ENCODE measurements around the gene DOLPP1. TPM values are rescaled to one million over a fixed set of nuclear protein-coding genes. Genes with fewer than 3 reads are reported as not detected.

Gene DOLPP1
- total RNA-seq, 4 donors from 2014 or later, result 1.0 to 10.2 (median 9.7) TPM; not detected in 1

GRCh38 chr9:129108805-129109536 is 28.1 kb downstream of the DOLPP1 start:
- intact Hi-C loops (cut with DNase I; ENCODE audit: low total_unique reads), result no loop called here
- TF ChIP-seq POLR2A (IDR thresholded peaks at IDR 0.05), result no peak
- TF ChIP-seq CTCF (IDR thresholded peaks at IDR 0.05), result no peak
- Histone ChIP-seq H3K4me1 (no peaks in the 10 kb centered on the region), H3K27me3 (no peaks in the 10 kb centered on the region), H3K9me3 (no peaks in the 10 kb centered on the region), H3K27ac (peak overlapping the region in 1 of 2 donors; percentile 96), H3K4me3 (no peak overlapping the region), H3K36me3 (no peaks in the 10 kb centered on the region)
- DNase-seq, result peak; percentile 38 to 53

- Histone ChIP-seq H3K27ac (peak overlapping the region in 1 of 2 donors; percentile 96), H3K36me3 (no peaks in the 10 kb centered on the region), H3K4me3 (peak overlapping the region in 1 of 2 donors; percentile 78), H3K27me3 (no peaks in the 10 kb centered on the region), H3K9me3 (no peaks in the 10 kb centered on the region), H3K4me1 (no peaks in the 10 kb centered on the region)
- peak; percentile 50 to 53 for DNase-seq
- no peak for TF ChIP-seq POLR2A (IDR thresholded peaks at IDR 0.05)
- TF ChIP-seq CTCF (IDR thresholded peaks at IDR 0.05), result no peak
- intact Hi-C loops (cut with DNase I; ENCODE audit: low total_unique reads), result no loop called here
These were observed 28.6 kb downstream of the DOLPP1 start for GRCh38 chr9:129109537-129109903.

- H3K36me3 ChIP-seq, result no peaks in the 10 kb centered on the region
- no peaks in the 10 kb centered on the region for H3K4me1 ChIP-seq
- DNase-seq, result peak; percentile 44 to 46
- H3K4me3 ChIP-seq, result peak overlapping the region; percentile 66 to 78
- no peaks in the 10 kb centered on the region for H3K9me3 ChIP-seq
- H3K27ac ChIP-seq, result peak overlapping the region; percentile 63 to 96
- no peaks in the 10 kb centered on the region for H3K27me3 ChIP-seq
- TF ChIP-seq POLR2A (IDR thresholded peaks at IDR 0.05) (no peak), CTCF (IDR thresholded peaks at IDR 0.05) (peak in 2 of 4 experiments; percentile 5 to 10)
- intact Hi-C loops (cut with DNase I; ENCODE audit: low total_unique reads), result no loop called here
These were observed 29.2 kb downstream of the DOLPP1 start for GRCh38 chr9:129109952-129110739.

- DNase-seq, result peak; percentile 97 to 98
- no peaks in the 10 kb centered on the region for H3K9me3 ChIP-seq
- H3K27ac ChIP-seq, result peak within 1 kb of the TSS; percentile 89 to 96
- H3K4me1 ChIP-seq, result no peaks in the 10 kb centered on the region
- H3K4me3 ChIP-seq, result peak within 1 kb of the TSS; percentile 78 to 96
- intact Hi-C loops (cut with DNase I; ENCODE audit: low total_unique reads), result no loop called here
- no peaks in the 10 kb centered on the region for H3K36me3 ChIP-seq
- TF ChIP-seq CTCF (IDR thresholded peaks at IDR 0.05) (peak in 1 of 4 experiments; percentile 9), POLR2A (IDR thresholded peaks at IDR 0.05) (peak; percentile 84 to 91)
- no peaks in the 10 kb centered on the region for H3K27me3 ChIP-seq
These were observed 30.0 kb downstream of the DOLPP1 start, which contains the start of the genes CRAT and PTPA for GRCh38 chr9:129110740-129111527. TSS of gene CRAT (minus strand) at chr9:129110793. CDS start at chr9:129110509, 284 bp downstream. TSS of gene PTPA (plus strand) at chr9:129111415. CDS start at chr9:129111601, 186 bp downstream.
